HG03457 (cell line): ENCODE results near the gene APLP2.

Source experiments
- ATAC-seq: cut with Tn5 transposase; IDR thresholded peaks from one replicate; pipeline ENCODE4 v1.9.1; 2021; ENCODE audit warnings: moderate number of reproducible peaks; ENCODE audit not compliant: unreplicated experiment

Gene APLP2

DNA sequence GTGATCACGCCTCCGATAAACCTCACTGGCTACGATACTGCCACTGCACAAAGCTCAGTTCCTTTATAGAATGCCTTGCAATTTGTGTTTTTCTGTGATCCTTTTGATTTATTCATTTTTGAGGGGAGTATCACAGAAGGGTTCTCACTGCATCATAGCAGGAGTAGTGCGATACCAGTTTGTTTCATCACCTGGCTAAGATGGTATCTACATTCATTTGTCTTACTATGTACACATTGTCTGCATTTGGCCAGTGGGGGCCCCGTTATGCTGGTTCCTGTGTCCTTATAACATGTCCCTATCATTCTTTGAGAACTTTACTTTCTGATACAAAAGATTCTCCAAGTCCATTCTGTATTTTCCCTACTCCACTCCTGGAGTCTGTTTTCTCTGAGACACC, 44.6 kb downstream of the APLP2 start:
- no peak for ATAC-seq

DNA sequence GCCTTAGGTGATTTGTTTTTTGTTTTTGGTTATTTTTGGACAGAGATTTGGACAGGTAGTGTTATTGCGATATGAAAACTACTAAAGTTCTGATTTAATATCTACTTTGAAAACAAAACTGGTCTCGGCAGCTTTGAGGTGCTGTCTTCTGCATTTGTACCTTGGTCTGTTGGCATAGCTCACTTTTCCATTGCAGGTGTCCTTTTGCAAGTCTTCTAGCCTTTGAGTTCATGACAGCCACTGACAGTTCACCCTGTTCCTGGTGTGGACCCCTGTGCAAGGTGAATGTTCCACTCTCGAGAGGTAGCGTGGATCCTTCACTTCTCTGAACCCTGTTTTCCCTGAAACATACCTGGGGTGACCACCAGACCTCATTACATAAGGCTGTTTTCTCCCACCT, 45.0 kb downstream of the APLP2 start:
- ATAC-seq, result no peak

DNA sequence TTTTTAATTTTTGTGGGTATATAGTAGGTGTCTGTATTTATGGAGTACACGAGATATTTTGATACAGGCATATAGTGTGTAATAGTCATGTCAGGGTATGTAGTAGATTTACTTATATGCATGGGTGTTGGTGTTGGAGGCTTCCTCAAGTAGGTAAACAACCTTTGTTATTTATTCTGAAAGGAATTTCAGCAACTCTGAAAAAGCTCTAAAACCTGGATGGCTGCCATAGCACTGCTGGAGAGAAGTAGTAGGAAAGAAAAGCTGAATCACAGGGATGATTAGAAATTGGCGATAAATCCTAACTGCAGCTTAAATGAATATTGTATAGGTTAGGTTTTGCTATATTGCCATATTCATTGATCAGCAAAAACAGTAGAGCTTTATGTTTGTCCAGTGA, 45.5 kb downstream of the APLP2 start:
- ATAC-seq, result no peak

DNA sequence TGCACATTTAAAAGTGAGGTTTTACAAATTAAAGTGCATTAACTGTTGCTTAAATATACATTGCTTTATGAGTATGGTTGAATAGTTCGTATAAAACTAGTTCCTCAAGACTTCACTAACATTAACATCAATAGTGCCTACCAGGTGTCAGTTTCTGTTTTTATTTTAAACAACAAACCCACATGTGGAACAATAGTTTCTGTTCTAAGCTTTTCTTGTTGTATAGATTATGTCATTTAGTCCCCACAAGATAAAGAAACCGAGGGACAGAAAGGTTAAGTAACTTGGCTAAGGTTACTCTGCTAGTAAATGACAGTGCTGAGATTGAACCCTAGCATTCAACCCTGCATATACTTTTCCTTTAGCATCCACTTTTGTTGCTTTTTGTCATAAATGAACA, 48.5 kb downstream of the APLP2 start:
- peak; percentile 74 for ATAC-seq

DNA sequence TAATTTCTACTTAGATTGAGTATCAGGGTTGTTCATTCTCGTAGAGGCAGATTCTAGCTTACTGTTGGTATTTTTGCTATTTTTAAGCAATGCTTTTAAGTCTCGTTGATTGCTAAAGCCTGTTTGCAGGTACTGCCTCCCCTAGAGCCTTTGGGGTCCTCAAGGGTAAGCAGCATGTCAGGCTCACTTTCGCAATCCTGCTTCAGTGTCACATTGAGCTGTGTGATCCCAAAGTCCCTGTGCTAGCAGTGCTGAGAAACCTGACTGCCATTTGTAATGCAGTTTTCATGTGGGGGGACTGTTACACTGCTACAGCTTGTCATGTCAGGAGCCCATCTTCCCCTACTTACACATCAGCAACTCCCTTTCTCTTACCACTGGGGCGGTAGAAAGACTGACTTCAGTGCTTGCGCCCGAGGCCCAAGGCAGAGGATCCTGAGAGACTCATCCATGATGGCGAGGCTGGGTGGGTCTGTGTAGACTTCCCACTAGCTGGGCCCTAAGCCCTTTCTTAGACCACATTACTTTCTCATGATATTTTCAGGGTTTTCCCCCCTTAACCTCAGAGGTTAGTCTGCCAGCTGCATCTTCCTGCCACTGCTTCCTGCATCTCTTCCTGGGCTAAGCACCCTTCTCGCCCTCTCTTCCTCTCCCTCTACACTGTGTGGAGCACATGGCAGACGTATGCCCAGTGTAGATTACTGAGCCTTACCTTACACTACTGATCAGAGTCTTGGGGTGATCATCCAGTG, 49.1 kb downstream of the APLP2 start:
- peak; percentile 49 for ATAC-seq

DNA sequence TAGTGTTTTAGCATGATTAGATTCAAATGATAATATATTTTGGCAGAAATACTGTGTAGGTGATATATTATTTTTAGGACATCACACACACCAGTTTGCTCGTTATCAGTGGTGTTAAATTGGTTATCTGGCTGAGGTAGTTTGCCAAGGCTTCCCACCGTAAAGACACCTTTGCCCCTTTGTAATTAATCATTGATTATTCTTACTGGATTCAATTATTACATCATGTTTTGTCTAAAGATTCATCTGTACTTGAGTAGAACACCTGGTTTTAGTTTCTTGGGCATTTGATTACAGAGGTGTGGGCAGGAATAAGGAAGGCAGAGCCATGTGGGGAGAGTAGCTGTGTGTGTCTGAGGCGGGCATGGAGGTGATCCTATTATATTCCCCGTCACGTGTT, 50.4 kb downstream of the APLP2 start:
- no peak for ATAC-seq

DNA sequence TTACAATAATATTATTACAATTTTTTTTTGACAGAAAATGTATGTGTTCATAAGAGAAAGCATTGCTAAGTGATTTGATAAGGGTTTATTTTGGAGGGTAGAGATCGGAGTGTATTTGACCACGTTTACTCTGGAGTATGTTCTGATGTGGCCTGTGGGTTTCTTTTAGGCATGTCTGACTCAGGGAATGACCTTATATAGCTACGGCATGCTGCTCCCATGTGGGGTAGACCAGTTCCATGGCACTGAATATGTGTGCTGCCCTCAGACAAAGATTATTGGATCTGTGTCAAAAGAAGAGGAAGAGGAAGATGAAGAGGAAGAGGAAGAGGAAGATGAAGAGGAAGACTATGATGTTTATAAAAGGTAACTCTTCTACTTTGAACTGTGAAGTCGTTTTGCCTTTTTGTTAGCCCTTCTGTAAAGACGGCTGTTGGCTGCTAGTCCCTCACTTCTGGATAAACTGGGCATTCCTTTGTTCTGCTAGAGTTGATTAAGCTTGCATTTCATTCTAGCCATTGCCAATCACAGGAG, 51.8 kb downstream of the APLP2 start:
- ATAC-seq, result no peak

DNA sequence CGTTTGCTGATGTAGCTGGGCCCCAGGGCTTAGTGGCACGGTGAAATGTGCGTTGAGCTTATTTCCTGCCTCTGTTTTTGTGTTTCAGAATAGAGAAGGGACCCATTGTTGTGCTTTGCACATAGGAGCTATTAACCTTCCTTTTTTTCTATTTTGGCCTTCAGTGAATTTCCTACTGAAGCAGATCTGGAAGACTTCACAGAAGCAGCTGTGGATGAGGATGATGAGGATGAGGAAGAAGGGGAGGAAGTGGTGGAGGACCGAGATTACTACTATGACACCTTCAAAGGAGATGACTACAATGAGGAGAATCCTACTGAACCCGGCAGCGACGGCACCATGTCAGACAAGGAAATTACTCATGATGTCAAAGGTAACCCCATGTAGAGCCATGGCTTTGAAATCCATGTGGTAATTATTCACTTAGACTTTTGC, 52.5 kb downstream of the APLP2 start:
- no peak for ATAC-seq

DNA sequence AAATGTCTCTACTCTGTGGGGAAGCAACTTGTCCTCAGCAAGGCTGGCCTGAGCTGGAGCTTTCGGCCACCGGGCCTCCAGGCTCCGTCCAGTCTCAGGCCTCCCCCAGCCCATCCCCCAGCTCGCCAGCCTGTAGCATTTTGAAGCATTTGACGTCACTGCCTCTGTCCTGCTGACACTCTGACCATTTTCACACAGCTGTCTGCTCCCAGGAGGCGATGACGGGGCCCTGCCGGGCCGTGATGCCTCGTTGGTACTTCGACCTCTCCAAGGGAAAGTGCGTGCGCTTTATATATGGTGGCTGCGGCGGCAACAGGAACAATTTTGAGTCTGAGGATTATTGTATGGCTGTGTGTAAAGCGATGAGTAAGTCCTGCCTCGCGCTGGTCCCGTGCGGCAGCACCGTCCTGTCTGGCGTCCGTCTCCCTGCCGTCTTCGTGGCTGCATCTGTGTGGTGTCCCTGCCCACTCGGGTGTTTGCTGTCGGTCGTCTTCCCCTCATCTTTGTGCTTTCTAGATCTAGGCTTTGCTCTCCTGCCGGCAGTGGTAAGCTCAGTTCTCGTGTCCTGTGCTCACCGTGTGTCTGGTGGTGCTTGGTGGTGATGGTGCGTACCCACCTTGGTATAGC, 53.8 kb downstream of the APLP2 start:
- no peak for ATAC-seq

DNA sequence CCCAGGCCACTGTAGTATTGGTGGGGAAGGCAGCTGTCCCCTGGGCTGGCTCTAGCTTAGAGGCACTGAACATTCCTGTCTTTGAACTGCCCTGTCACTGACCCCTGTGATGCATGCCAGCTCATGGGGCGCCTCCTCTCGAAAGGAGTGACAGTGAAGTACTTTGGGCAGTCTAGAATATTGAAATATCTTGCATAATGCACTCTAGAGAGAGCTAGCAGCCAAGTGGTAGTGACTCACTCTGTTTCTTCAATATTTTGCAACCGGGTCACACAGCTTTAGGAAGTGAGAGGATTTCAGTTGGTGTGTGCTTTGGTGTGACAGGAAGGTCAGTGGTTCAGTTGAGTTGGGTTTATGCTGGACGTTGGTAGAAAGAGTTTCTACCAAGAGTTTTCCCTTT, 54.4 kb downstream of the APLP2 start:
- no peak for ATAC-seq

DNA sequence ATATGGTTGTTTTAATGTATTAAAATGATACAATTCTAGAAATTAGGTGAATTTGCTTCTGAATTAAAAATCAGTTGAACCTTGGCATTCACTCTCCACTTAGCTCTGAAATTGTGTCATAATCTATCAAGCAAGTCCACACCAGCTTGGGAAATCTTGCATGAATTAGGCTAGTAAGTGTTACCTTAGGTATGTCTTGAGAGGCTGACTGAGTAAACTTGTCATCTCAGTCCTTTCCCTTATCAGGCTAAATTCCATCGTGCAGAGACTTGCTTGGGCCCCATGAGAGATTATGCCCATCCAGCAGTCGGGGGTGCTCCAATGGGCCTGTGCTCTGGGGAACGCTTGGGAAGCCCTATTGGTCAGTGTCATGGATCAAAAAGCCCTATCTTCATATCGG, 55.9 kb downstream of the APLP2 start:
- no peak for ATAC-seq

DNA sequence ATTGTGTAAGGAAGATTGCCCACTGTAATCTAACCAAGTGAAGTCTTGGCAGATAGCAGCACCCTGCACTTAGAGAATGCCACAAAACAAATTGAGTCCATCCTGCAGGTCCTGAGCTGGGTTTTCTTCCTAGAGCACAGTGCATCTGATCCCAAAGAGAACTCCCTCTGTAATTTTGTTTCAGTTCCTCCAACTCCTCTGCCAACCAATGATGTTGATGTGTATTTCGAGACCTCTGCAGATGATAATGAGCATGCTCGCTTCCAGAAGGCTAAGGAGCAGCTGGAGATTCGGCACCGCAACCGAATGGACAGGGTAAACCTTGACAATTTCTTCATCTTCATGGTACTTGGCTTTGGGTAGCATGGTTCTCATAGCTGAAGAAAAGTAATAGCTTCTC, 56.8 kb downstream of the APLP2 start:
- ATAC-seq, result no peak

DNA sequence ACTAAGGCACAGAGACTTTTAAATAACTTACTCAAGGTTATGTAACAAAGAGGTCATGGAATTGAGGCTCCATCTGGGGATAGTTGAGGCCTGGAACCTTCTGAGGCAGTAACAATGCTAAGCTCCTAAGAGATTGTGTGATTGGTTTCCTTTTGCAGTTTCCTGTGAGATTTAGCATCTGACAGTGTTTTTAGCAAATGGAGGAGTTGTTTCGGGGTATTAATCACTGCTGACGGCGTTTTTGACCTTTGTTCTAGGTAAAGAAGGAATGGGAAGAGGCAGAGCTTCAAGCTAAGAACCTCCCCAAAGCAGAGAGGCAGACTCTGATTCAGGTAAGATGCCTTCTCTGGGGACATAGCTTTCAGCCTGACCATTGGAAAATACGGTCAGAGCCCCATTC, 57.8 kb downstream of the APLP2 start:
- no peak for ATAC-seq

DNA sequence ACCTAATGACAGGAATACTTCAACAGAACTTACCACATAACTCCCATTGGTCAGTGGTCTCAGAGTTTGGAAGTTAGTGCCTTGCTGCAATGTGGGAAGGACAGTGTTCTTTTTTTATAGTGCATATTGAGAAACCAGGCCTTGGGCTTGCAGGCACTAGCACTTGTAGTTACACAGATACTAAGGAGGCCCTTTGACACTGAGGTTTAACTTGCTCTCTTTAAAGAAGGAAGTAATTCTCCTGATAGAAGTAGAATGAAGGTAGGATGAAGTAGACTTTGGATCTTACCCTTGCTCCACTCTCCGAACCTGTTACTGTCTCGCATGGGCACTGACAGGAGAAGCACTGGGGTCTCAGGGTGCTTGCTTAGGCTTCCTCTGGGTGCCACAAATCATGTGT, 58.9 kb downstream of the APLP2 start:
- no peak for ATAC-seq

DNA sequence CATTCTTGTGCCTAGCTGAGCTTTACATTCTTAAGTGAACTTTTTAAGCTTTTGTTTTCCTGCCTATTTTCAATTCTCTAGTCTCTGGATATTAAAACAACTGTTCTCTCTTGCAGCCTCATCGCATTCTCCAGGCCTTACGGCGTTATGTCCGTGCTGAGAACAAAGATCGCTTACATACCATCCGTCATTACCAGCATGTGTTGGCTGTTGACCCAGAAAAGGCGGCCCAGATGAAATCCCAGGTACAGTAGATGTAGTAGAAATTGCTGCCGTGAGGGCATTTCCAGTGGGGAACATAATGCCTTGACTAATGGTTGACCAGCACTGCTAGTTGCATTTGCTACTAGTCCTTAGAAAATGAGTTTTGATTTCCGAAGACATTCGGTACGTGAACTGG, 60.2 kb downstream of the APLP2 start:
- ATAC-seq, result no peak

DNA sequence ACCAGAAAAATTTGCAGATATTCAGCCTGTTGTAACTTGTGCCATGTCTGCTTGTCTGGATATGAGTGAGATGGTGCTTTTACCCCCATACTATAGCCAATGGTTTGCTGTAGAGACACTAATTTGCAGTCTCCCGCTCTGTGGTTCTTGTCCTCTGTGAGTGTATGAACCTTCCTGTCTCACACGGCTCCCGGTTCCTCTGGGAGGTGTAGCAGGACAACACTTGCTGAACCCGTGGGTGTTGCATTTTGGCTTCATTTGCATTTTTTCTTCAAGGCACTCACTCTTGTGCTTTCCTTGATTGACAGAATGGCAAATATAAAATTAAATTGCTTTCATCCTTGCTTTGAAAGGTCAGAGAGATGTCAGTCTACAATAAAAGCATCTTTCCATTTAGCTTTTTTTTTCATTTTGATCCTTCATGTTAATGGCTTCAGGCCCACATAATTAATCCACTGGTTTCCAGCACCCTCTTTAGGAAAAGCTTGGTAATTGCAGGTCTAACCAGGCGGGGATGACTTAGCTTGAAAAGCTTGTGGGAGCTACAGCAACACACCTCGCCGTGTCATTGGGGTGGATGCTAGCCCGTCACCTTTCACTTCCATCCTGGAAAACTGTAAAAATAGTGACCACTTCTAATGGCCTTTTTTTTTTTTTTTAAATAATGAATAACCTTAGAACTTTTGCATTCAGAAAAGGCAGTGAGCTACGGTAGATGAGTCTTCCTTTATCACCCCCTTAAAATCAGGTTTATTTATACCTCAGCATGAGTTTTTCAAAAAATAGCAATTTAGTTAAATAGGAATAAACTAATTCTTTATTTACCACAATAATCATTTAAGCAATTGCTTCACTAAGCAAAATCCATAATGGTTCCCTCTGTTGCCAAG, 62.5 kb downstream of the APLP2 start:
- no peak for ATAC-seq

DNA sequence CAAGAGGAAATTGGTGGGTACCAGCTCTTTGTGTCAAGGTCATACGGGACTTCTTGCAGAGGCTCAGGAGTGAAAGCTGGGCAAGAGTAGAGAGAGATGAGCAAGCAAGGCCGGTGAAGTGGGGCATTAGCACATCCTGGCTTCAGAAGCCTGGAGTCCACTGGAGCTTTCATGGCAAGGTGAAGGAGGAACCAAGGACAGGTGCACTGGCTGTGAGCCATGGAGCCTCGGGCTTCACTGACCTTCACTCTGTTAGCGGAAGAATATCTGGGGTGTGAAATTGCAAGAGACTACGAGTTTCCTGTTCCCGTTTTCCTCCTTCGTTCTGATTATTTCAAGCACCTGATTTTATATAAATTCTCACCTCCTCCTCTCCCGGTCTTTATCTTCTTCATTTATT, 64.0 kb downstream of the APLP2 start:
- no peak for ATAC-seq

DNA sequence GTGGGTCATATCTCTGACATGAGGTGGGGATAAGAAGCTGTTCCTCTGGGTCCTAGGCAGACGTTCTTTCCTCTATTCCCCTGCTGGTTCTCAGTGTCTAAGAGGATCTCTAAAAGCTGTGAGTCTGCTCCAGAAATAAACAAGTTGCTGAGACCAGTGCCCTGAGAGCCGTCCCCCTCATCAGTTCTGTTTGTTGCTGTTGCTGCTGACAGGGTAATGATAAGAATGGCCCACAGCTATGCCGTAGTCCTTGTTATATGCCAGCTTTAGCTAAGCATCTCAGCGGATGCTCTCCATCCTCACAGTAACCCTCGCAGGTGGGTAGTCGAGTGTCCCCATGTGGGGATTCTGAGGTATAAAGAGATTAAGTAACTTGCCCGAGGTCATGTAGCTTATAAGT, 66.4 kb downstream of the APLP2 start:
- ATAC-seq, result no peak

DNA sequence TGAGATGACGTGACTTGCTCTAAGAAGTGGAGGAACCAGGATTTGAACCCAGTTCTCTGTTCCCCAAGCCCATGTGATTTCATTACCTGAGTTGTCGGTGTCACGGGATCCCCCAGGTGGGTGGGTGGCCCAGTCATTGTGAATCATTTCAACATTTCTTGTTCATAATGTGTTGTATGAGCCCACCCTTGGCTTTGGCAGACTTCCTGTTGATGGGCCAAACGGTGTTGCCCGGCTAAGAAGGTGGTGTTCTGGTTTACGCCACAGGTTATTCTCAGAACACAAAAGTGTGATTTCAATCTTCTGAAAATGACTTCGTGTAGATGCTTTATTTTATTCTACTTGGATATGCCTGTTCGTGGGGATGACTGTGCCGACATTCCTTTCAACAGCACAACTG, 68.3 kb downstream of the APLP2 start:
- ATAC-seq, result no peak

DNA sequence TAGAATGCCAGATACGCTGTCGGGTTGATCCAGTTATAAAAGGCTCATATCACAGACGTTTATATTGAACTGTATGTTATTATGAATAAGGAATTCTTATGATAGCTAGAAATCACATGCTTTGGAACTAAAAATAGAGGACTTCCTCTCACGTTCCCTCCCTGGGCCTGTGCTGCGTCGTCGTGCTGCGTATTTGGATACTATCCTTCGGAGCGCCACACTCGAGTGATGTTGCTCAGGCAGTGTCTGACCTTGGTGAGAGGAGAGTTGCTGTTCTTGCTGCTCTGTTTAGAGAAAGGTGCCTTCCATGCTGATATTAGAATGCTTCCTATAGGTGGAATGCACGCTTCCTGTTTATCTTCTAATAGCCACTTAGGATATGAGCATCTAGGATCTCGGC, 69.7 kb downstream of the APLP2 start:
- no peak for ATAC-seq

DNA sequence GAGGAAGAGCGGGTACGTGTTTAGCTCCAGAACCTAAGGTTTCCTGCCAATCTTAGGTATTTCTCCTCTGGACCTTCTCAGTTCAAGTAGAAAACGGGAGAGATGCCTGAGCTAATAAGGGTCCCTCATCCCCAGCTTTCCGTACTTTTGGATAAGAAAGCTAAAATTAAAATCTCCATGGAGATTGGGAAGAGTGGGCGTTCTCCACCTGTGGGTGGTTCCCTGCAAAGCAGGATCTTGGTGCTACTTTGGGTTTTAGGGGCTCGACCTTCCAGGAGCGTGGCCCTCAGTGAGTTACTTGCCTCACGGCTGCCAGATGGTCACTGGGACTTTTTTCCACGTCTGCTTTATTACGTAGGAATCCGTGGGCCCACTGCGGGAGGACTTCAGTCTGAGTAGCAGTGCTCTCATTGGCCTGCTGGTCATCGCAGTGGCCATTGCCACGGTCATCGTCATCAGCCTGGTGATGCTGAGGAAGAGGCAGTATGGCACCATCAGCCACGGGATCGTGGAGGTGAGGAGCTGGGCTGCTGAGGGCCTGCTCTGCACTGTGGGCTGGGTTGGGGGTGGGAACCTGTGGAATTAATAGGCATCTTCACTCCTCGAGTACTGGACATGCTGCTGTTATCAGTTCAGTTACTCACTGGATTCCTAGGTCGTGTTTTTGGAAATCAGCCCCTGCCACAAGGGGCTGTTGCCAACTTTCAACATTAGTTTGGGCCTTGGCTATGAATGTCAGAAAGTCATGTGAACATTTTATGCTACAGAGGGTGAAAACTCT, 72.1 kb downstream of the APLP2 start:
- no peak for ATAC-seq
